ENCODE results near the gene COL28A1.
"Not testable (repeated sequence)": the region's sequence is repeated elsewhere in the genome, so short reads cannot be mapped to it uniquely, and the experiment has no call there.

COL28A1 gene

DNA sequence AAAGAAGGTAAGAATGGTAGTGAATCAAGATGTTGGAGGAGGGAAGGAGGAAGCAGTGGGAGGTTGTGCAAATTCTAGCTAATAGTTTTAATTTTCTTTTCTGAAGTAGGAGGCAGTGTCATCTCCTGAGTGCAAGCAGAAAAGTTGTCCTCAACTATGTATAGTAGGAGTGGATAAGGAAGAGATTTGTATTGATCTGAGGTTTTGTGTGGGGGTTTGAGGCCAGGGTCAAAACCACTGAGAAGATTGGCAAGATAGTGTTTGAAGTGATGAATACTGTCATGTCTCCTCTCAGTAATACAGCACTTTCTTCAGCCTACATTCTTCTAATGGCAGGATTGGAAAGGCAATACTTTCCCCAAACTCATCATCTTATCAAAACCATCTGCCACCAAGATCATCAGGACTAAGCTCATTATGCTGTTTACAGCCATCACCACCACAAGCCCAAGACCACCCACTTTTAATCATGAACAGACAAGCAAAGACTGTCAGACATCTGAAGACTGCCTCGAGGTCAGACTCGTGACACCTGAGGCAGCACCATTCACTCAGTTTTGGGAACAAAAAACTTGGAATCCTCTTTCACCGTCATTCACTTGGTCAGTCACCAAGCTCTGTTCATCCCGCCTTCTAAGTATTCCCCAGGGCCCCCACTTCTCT is 29.5 kb upstream of the COL28A1 start:
- Histone ChIP-seq H3K9me3 (no peaks in the 10 kb centered on the region), H3K36me3 (no peaks in the 10 kb centered on the region), H3K4me3 (ENCODE audit: low read depth in 1 of 2, low read length in 1 of 2) (no peak overlapping the region), H3K27ac (peak overlapping the region; percentile 7), H3K4me1 (ENCODE audit: control insufficient read depth in 1 of 2, insufficient read depth in 1 of 2, low read depth in 1 of 2, low read length in 1 of 2) (peaks cover 50 to 52% of the 10 kb centered on the region in 2 experiments), H3K27me3 (no peaks in the 10 kb centered on the region)
- TF ChIP-seq, protein P1, sequence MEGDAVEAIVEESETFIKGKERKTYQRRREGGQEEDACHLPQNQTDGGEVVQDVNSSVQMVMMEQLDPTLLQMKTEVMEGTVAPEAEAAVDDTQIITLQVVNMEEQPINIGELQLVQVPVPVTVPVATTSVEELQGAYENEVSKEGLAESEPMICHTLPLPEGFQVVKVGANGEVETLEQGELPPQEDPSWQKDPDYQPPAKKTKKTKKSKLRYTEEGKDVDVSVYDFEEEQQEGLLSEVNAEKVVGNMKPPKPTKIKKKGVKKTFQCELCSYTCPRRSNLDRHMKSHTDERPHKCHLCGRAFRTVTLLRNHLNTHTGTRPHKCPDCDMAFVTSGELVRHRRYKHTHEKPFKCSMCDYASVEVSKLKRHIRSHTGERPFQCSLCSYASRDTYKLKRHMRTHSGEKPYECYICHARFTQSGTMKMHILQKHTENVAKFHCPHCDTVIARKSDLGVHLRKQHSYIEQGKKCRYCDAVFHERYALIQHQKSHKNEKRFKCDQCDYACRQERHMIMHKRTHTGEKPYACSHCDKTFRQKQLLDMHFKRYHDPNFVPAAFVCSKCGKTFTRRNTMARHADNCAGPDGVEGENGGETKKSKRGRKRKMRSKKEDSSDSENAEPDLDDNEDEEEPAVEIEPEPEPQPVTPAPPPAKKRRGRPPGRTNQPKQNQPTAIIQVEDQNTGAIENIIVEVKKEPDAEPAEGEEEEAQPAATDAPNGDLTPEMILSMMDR (IDR thresholded peaks at IDR 0.05): no peak

DNA sequence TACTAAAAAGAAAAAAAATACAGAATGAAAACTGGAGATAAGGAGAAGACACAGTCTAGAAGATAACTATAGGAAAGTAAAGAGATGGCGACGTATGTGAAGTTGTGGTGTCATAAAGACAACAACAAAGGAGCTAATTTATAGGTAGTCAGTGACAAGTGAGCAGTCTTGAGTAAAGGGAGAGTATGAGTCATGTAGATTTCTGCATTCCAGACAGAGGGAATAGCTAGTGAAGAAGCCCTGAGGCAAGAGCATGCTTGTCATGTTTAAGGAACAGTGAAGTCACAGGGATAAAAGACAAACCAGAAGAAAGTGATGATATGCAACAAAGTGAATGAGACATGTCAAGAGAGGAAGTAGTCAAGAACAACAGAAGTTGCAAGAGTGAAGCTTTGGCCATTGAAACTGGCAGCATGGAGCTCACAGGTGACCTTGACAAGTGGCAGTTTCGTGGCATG is 28.7 kb upstream of the COL28A1 start:
- TF ChIP-seq, protein P1 (IDR thresholded peaks at IDR 0.05): no peak
- H3K9me3 ChIP-seq: no peaks in the 10 kb centered on the region
- H3K27ac ChIP-seq: peak overlapping the region; percentile 7
- H3K4me3 ChIP-seq (ENCODE audit: low read depth in 1 of 2, low read length in 1 of 2): no peak overlapping the region
- no peaks in the 10 kb centered on the region for H3K36me3 ChIP-seq
- no peaks in the 10 kb centered on the region for H3K27me3 ChIP-seq
- H3K4me1 ChIP-seq (ENCODE audit: control insufficient read depth in 1 of 2, insufficient read depth in 1 of 2, low read depth in 1 of 2, low read length in 1 of 2): peaks cover 44 to 45% of the 10 kb centered on the region in 2 experiments

DNA sequence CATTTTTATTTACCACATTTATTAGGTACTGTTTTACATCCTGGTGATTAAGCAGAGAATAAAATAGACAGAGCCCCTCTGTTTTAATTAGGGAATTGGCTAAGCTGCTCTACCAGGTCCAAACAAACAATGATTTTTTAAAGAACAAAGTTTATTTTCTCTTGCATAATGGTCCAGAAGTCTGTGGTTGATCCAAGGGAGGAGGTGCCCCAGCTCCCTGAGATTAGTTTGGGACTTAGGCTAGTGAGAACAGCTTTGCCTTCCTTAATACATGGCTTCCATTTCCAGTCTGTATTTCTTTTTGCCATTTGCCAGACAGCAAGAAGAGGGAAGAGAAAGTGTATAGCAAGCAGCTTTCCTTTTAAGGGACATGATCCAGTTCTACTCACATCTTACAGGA is 28.1 kb upstream of the COL28A1 start:
- Histone ChIP-seq H3K4me3 (ENCODE audit: low read depth in 1 of 2, low read length in 1 of 2) (no peak overlapping the region), H3K27me3 (no peaks in the 10 kb centered on the region), H3K4me1 (ENCODE audit: control insufficient read depth in 1 of 2, insufficient read depth in 1 of 2, low read depth in 1 of 2, low read length in 1 of 2) (peaks cover 39 to 40% of the 10 kb centered on the region in 2 experiments), H3K9me3 (no peaks in the 10 kb centered on the region), H3K36me3 (no peaks in the 10 kb centered on the region), H3K27ac (no peak overlapping the region)
- TF ChIP-seq, protein P1 (IDR thresholded peaks at IDR 0.05): no peak

DNA sequence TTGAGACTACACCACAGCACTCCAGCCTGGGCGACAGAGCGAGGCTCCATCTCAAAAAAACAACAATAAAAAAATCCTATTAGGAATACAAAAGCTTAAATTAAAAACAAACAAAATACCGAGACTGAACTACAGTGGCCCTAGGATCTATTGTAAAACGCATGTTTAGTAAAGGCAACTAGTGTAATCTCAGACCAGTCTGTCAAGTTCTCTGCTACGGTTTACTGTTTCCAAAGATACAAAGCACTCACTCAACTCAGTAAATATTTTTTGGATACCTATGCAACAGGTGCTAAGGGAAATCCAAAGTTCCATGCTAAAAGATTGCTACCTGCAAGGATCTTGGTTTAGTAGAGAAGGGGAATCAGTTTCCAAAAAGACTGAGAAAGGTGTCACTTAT is 27.6 kb upstream of the COL28A1 start:
- TF ChIP-seq, protein P1 (IDR thresholded peaks at IDR 0.05): no peak
- H3K4me1 ChIP-seq (ENCODE audit: control insufficient read depth in 1 of 2, insufficient read depth in 1 of 2, low read depth in 1 of 2, low read length in 1 of 2): peaks cover 34 to 35% of the 10 kb centered on the region in 2 experiments
- no peak overlapping the region for H3K27ac ChIP-seq
- no peaks in the 10 kb centered on the region for H3K36me3 ChIP-seq
- no peaks in the 10 kb centered on the region for H3K27me3 ChIP-seq
- no peaks in the 10 kb centered on the region for H3K9me3 ChIP-seq
- H3K4me3 ChIP-seq (ENCODE audit: low read depth in 1 of 2, low read length in 1 of 2): no peak overlapping the region

DNA sequence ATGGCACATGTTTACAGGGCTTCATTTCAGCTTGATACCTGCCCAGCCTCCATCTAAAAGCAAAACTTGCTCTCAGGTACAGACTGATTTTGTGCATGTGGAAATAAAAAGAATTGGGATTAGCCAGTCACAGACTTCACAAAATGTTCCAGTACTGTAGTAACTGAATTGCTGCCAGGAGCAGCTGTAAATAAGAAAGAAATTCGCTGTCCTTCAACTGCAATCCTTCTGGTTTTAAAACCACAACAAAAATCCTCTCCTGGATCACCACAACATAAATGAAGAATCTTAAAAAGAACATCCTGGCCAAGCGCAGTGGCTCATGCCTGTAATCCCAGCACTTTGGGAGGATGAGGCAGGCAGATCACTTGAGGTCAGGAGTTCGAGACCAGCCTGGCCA is 27.1 kb upstream of the COL28A1 start:
- no peaks in the 10 kb centered on the region for H3K27me3 ChIP-seq
- no peaks in the 10 kb centered on the region for H3K36me3 ChIP-seq
- no peak overlapping the region for H3K4me3 ChIP-seq (ENCODE audit: low read depth in 1 of 2, low read length in 1 of 2)
- no peak overlapping the region for H3K27ac ChIP-seq
- TF ChIP-seq, protein P1 (IDR thresholded peaks at IDR 0.05): no peak
- H3K9me3 ChIP-seq: no peaks in the 10 kb centered on the region
- peaks cover 28 to 29% of the 10 kb centered on the region in 2 experiments for H3K4me1 ChIP-seq (ENCODE audit: control insufficient read depth in 1 of 2, insufficient read depth in 1 of 2, low read depth in 1 of 2, low read length in 1 of 2)

DNA sequence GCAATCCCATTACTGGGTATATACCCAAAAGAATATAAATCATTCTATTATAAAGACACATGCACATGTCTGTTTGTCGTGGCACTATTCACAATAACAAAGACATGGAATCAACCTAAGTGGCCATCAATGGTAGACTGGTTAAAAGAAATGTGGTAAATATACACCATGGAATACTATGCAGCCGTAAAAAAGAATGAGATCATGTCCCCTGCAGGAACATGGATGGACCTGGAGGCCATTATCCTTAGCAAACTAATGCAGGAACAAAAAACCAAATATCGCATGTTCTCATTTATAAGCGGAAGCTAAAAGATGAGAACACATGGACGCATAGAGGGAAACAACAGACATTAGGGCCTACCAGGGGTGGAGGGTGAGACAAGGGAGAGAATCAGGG is 25.9 kb upstream of the COL28A1 start:
- not testable (repeated sequence) for H3K27me3 ChIP-seq; H3K36me3 ChIP-seq; H3K9me3 ChIP-seq; H3K4me3 ChIP-seq (ENCODE audit: low read depth in 1 of 2, low read length in 1 of 2); H3K27ac ChIP-seq
- H3K4me1 ChIP-seq (ENCODE audit: control insufficient read depth in 1 of 2, insufficient read depth in 1 of 2, low read depth in 1 of 2, low read length in 1 of 2): peaks cover 23% of the 10 kb centered on the region in 2 experiments

All from neutrophil (primary cell).